GM12878 (cell line): ENCODE measurements around the gene HHIPL1. TPM values are rescaled to one million over a fixed set of nuclear protein-coding genes. Genes with fewer than 3 reads are reported as not detected.

Source experiments
- ATAC-seq: fragments of 200-7000 bp; cut with Tn5 transposase; 3 replicates; pipeline ENCODE4 v1.9.1; 2020; ENCODE audit warnings: mild to moderate bottlenecking, moderate library complexity
- BruUV-seq: library from RNA; stranded (reverse); fragments of 400-500 nt; replicated peaks from 2 replicates; lab custom pipeline; 2021; lab: Mats Ljungman, UMichigan
- CTCF ChIA-PET: fragments of 300-600 bp; sonication (Branson Sonifier 250); formaldehyde crosslinking; extraction: SDS; loops from one replicate; lab custom pipeline; 2021; ENCODE audit warnings: inconsistent platforms; lab: Yijun Ruan, JAX
- POLR2A ChIA-PET: fragments of 350-600 bp; formaldehyde crosslinking; extraction: SDS; loops from one replicate; lab custom pipeline; 2021; ENCODE audit warnings: inconsistent platforms; lab: Charles Lee
- RAD21 ChIA-PET: fragments of 300-600 bp; sonication (Branson Sonifier 250); formaldehyde crosslinking; loops from one replicate; lab custom pipeline; 2023; ENCODE audit warnings: antibody characterized with exemption; ENCODE audit not compliant: unreplicated experiment; lab: Charles Lee
- SMC1A ChIA-PET: fragments of 300-600 bp; sonication (Branson Sonifier 250); formaldehyde crosslinking; loops from one replicate; lab custom pipeline; 2023; ENCODE audit not compliant: unreplicated experiment, uncharacterized antibody; lab: Charles Lee
- DNase-seq: peaks from one replicate; pipeline ENCODE4 v3.0.0-alpha.2; 2011; ENCODE audit warnings: low read depth, low spot score
- FAIRE-seq: peaks from 3 replicates; lab custom pipeline; 2011; peaks lifted over from hg19 to GRCh38; lab: Jason Lieb, UNC
- H2AFZ ChIP-seq: 2 replicates; pipeline ENCODE4 v1.6.0; 2011; ENCODE audit warnings: low read depth, low read length, control low read depth; ENCODE audit not compliant: control insufficient read depth
- H3K27ac ChIP-seq: 2 replicates; pipeline ENCODE4 v1.5.1; 2011; ENCODE audit warnings: control low read depth; ENCODE audit not compliant: control insufficient read depth, insufficient read depth
- H3K27me3 ChIP-seq, 2 experiments: replicated peaks in 1 of 2; 2 replicates each; pipeline versions ENCODE4 v1.6.0 to v1.6.1; 2011; ENCODE audit warnings: low read length in 1 of 2; ENCODE audit not compliant: control insufficient read depth in 2 of 2, insufficient read depth in 2 of 2
- H3K36me3 ChIP-seq, 2 experiments: 2 replicates each; pipeline ENCODE4 v1.5.1; 2011; ENCODE audit warnings: low read length in 1 of 2; ENCODE audit not compliant: control insufficient read depth in 2 of 2, insufficient read depth in 2 of 2
- H3K4me1 ChIP-seq: 2 replicates; pipeline ENCODE4 v1.6.1; 2011; ENCODE audit warnings: mild to moderate bottlenecking, low read length, moderate library complexity, mixed read lengths; ENCODE audit not compliant: control insufficient read depth, insufficient read depth
- H3K4me2 ChIP-seq: 2 replicates; pipeline ENCODE4 v1.6.0; 2011; ENCODE audit warnings: control low read depth; ENCODE audit not compliant: control insufficient read depth, insufficient read depth
- H3K4me3 ChIP-seq: fragments of 200-600 bp; sonication (generic); 2 replicates; pipeline ENCODE4 v1.5.1; 2016
- H3K79me2 ChIP-seq: 2 replicates; pipeline ENCODE4 v1.6.0; 2011; ENCODE audit warnings: low read length; ENCODE audit not compliant: control insufficient read depth, insufficient read depth
- H3K9ac ChIP-seq: 2 replicates; pipeline ENCODE4 v1.8.0; 2011; ENCODE audit warnings: low read length, control low read depth, mixed read lengths; ENCODE audit not compliant: control insufficient read depth, insufficient read depth
- H3K9me3 ChIP-seq: replicated peaks from 3 replicates; pipeline ENCODE4 v1.5.1; 2011; ENCODE audit warnings: mild to moderate bottlenecking, low read length; ENCODE audit not compliant: control insufficient read depth, insufficient read depth
- H4K20me1 ChIP-seq: 2 replicates; pipeline ENCODE4 v1.6.0; 2011; ENCODE audit not compliant: control insufficient read depth, insufficient read depth
- CREB1 ChIP-seq: IDR thresholded peaks from 2 replicates; pipeline ENCODE4 v1.6.1; 2012; ENCODE audit warnings: low read depth, mild to moderate bottlenecking, inconsistent platforms
- CREM ChIP-seq: IDR thresholded peaks from 2 replicates; pipeline ENCODE4 v1.6.1; 2014; ENCODE audit warnings: antibody characterized with exemption, low read depth
- DPF2 ChIP-seq: fragments of 450-650 bp; IDR thresholded peaks from 2 replicates; pipeline ENCODE4 v1.6.1; 2017; ENCODE audit warnings: mild to moderate bottlenecking
- ESRRA ChIP-seq: IDR thresholded peaks from 2 replicates; pipeline ENCODE4 v1.6.1; 2012; ENCODE audit warnings: mild to moderate bottlenecking, low read length, improper control_type of control experiment
- GATAD2B ChIP-seq: fragments of 450-650 bp; conservative IDR thresholded peaks from 2 replicates; pipeline ENCODE4 v1.6.1; 2017; ENCODE audit warnings: low read depth, mild to moderate bottlenecking, moderate library complexity
- HDAC6 ChIP-seq: fragments of 200-600 bp; sonication (generic); IDR thresholded peaks from one replicate; pipeline ENCODE4 v1.8.0; 2017; ENCODE audit warnings: antibody characterized with exemption; ENCODE audit not compliant: unreplicated experiment
- IKZF1 ChIP-seq: fragments of 450-650 bp; conservative IDR thresholded peaks from 2 replicates; pipeline ENCODE4 v1.6.1; 2017; ENCODE audit warnings: antibody characterized with exemption, mild to moderate bottlenecking
- NFXL1 ChIP-seq: fragments of 450-650 bp; IDR thresholded peaks from 2 replicates; pipeline ENCODE4 v1.6.1; 2017; ENCODE audit warnings: antibody characterized with exemption, mild to moderate bottlenecking, borderline replicate concordance
- NR2F1 ChIP-seq: fragments of 450-650 bp; conservative IDR thresholded peaks from 2 replicates; pipeline ENCODE4 v1.6.1; 2017; ENCODE audit warnings: mild to moderate bottlenecking
- SMAD1 ChIP-seq: fragments of 450-650 bp; IDR thresholded peaks from 2 replicates; pipeline ENCODE4 v1.6.1; 2018; ENCODE audit warnings: mild to moderate bottlenecking, low read depth; ENCODE audit not compliant: partially characterized antibody
- SMARCA5 ChIP-seq: fragments of 450-650 bp; IDR thresholded peaks from 2 replicates; pipeline ENCODE4 v1.6.1; 2017; ENCODE audit warnings: mild to moderate bottlenecking
- SREBF2 ChIP-seq: IDR thresholded peaks from 2 replicates; pipeline ENCODE4 v1.6.1; 2012; ENCODE audit warnings: mild to moderate bottlenecking, low read length
- TCF7 ChIP-seq: IDR thresholded peaks from 2 replicates; pipeline ENCODE4 v1.6.1; 2014; ENCODE audit warnings: antibody characterized with exemption, borderline replicate concordance
- YBX1 ChIP-seq: fragments of 450-650 bp; IDR thresholded peaks from 2 replicates; pipeline ENCODE4 v1.6.1; 2016; ENCODE audit warnings: antibody characterized with exemption
- ZNF24 ChIP-seq: fragments of 450-650 bp; IDR thresholded peaks from 2 replicates; pipeline ENCODE4 v1.6.1; 2017; ENCODE audit warnings: antibody characterized with exemption, mild to moderate bottlenecking
- ZZZ3 ChIP-seq: IDR thresholded peaks from 2 replicates; pipeline ENCODE4 v1.6.1; 2011; ENCODE audit warnings: low read depth; ENCODE audit not compliant: control insufficient read depth, insufficient read length
- WGBS: methylation state at CpG from one replicate; pipeline ENCODE4 v1.1.6; 2016; ENCODE audit warnings: low lambda C conversion rate; ENCODE audit not compliant: insufficient replicate concordance, insufficient coverage; ENCODE audit errors: missing lambda C conversion rate; 5-methylcytosine and 5-hydroxymethylcytosine counted together
- in situ Hi-C: fragments of 300-500 bp; cut with MboI; formaldehyde crosslinking; loops from 9 replicates; pipeline ENCODE4 v1.14.3; 2018; ENCODE audit warnings: mixed read lengths
- intact Hi-C: fragments of 100-400 bp; cut with micrococcal nuclease; formaldehyde crosslinking; loops from one replicate; pipeline ENCODE4 v1.14.2; 2022; ENCODE audit not compliant: unreplicated experiment
- polyA plus RNA-seq, 11 experiments: library from polyadenylated mRNA; depleted of rRNA in 4 of 11; unstranded in 6 of 11; stranded (reverse) in 5 of 11; fragments of >200 nt; fragmentation: Nextera tagmentation in 4 of 11; fragmentation: Illumina TruSeq in 1 of 11; extraction: Ambion mirVana in 4 of 11; extraction: Trizol in 1 of 11; gene quantifications; 1 replicate in 1 of 11; 2 replicates in 10 of 11; pipeline versions ENCODE4 v1.2.1 to v1.2.3, GENCODE V29; 2011 to 2016; ENCODE audit warnings: inconsistent platforms in 2 of 11, missing spikeins in 2 of 11, low read depth in 1 of 11
- total RNA-seq, 4 experiments: library from RNA; depleted of rRNA in 3 of 4; stranded (reverse); fragments of >200 nt in 3 of 4; fragmentation: Illumina TruSeq in 1 of 4; extraction: Trizol in 1 of 4; gene quantifications; 2 replicates each; pipeline versions ENCODE4 v1.2.1 to v1.2.3, GENCODE V29; 2013 to 2021
- TF ChIP-seq, protein P1 (sequence below): fragments of 450-650 bp; formaldehyde crosslinking; IDR thresholded peaks from 2 replicates; pipeline ENCODE4 v1.4.0; 2022; ENCODE audit warnings: mild to moderate bottlenecking, moderate library complexity
- TF ChIP-seq, protein P2 (sequence below): IDR thresholded peaks from 2 replicates; pipeline ENCODE4 v1.6.1; 2012; ENCODE audit warnings: low read depth, low read length, improper control_type of control experiment

The HHIPL1 gene
- total and polyA plus RNA-seq, 10 of the 15 experiments (the other 5 are each of a cell fraction or from before 2014, with no cell fraction given) = 0.09 TPM; not detected in 9

DNA sequence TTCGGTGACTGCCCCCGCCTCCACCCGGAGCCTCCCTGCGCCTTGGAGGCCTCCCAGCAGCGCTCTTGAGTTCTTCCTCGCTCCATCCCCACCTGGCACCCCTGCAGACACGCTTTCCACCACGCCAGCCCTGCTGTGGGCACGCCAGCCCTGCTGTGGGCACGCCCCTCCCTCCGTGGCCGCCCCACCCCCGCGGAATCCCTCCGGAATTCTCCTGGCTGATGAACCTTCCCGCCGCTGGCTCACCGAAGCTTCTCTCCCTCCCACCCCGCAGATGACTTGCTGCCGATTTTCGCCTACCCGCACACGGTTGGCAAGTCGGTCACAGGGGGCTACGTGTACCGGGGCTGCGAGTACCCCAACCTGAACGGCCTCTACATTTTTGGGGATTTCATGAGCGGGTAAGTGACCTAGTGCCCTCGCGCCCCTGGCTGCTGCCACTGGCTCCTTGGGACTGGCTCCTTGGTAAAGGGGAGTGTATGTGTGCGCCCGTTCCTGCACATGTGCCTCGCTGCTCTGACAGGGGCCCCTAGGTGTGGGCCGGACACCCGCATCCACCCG is 15.2 kb downstream of the HHIPL1 start:
- in situ Hi-C loops (no loop called here), intact Hi-C loops (no loop called here)
- POLR2A ChIA-PET = no interaction called here
- H3K79me2 ChIP-seq = no peaks in the 10 kb centered on the region
- peaks cover 10% of the 10 kb centered on the region for H3K4me1 ChIP-seq
- ATAC-seq (no peak), FAIRE-seq (no peak), DNase-seq (no peak)
- no peak overlapping the region for H3K9ac ChIP-seq
- peaks cover 1 to 3% of the 10 kb centered on the region in 2 experiments; a peak in 3 of 4 replicates for H3K27me3 ChIP-seq
- SMC1A ChIA-PET = no interaction called here
- H3K9me3 ChIP-seq = no peaks in the 10 kb centered on the region
- CTCF ChIA-PET = no interaction called here
- no TSS peak for BruUV-seq
- H3K36me3 ChIP-seq = no peaks in the 10 kb centered on the region
- RAD21 ChIA-PET = no interaction called here
- TF ChIP-seq TCF7 = no peak
- TF ChIP-seq NFXL1 = no peak
- no peak for TF ChIP-seq SREBF2
- no peak for TF ChIP-seq IKZF1
- no peak for TF ChIP-seq CREB1
- no peak for TF ChIP-seq SMARCA5
- TF ChIP-seq HDAC6 = no peak
- TF ChIP-seq ZNF24 = no peak
- no peak for TF ChIP-seq CREM
- TF ChIP-seq, all 136 proteins: peak for 0
- 52% methylated on average over 35 of the region's 37 CpGs for WGBS
- Histone ChIP-seq H4K20me1 (no peaks in the 10 kb centered on the region), H2AFZ (no peak overlapping the region), H3K4me3 (no peak overlapping the region), H3K4me2 (no peak overlapping the region), H3K27ac (no peak overlapping the region)

DNA sequence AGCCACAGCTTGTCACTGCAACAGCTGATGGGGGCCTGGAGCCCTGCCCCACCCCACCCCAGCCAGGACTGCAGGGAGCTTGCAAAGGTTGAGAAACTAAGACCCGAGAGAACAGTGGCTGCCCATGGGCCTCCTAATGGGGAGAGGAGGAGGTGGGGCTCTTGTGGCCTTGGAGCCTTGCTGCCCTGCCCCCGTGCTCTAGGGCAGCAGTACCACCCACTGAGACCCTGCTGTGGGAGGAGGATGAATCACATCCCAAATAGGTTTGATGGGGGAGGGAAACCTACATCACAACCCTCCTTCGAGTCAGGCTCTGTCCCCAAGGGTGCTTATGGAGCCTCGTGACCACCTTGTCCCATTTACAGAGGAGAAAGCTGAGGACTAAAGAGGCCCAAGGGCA is 15.9 kb downstream of the HHIPL1 start:
- ChIA-PET CTCF (no interaction called here), POLR2A (no interaction called here), RAD21 (no interaction called here), SMC1A (no interaction called here)
- FAIRE-seq (no peak), ATAC-seq (no peak), DNase-seq (no peak)
- no TSS peak for BruUV-seq
- no peak overlapping the region for H3K4me2 ChIP-seq
- H3K36me3 ChIP-seq = no peaks in the 10 kb centered on the region
- intact Hi-C loops = no loop called here
- no peak overlapping the region for H3K4me3 ChIP-seq
- in situ Hi-C loops = no loop called here
- H2AFZ ChIP-seq = no peak overlapping the region
- H3K4me1 ChIP-seq = peaks cover 14% of the 10 kb centered on the region
- H3K27ac ChIP-seq = no peak overlapping the region
- no peaks in the 10 kb centered on the region for H3K79me2 ChIP-seq
- no peaks in the 10 kb centered on the region for H3K9me3 ChIP-seq
- H3K27me3 ChIP-seq = peaks cover 1 to 3% of the 10 kb centered on the region in 2 experiments; a peak in 3 of 4 replicates
- 30% methylated on average over 4 of the region's 4 CpGs for WGBS
- no peak overlapping the region for H3K9ac ChIP-seq
- no peaks in the 10 kb centered on the region for H4K20me1 ChIP-seq
- TF ChIP-seq, protein P1, sequence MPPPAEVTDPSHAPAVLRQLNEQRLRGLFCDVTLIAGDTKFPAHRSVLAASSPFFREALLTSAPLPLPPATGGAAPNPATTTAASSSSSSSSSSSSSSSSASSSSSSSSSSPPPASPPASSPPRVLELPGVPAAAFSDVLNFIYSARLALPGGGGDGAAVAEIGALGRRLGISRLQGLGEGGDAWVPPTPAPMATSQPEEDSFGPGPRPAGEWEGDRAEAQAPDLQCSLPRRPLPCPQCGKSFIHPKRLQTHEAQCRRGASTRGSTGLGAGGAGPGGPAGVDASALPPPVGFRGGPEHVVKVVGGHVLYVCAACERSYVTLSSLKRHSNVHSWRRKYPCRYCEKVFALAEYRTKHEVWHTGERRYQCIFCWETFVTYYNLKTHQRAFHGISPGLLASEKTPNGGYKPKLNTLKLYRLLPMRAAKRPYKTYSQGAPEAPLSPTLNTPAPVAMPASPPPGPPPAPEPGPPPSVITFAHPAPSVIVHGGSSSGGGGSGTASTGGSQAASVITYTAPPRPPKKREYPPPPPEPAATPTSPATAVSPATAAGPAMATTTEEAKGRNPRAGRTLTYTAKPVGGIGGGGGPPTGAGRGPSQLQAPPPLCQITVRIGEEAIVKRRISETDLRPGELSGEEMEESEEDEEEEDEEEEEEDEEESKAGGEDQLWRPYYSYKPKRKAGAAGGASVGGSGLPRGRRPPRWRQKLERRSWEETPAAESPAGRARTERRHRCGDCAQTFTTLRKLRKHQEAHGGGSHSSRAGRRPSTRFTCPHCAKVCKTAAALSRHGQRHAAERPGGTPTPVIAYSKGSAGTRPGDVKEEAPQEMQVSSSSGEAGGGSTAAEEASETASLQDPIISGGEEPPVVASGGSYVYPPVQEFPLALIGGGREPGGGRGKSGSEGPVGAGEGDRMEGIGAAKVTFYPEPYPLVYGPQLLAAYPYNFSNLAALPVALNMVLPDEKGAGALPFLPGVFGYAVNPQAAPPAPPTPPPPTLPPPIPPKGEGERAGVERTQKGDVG (CRISPR knock-in tag) = no peak
- no peak for TF ChIP-seq DPF2
- no peak for TF ChIP-seq GATAD2B
- TF ChIP-seq YBX1 = no peak
- TF ChIP-seq IKZF1 = no peak
- TF ChIP-seq ZZZ3 = no peak
- TF ChIP-seq SMAD1 = no peak
- TF ChIP-seq CREB1 = no peak
- no peak for TF ChIP-seq NR2F1
- no peak for TF ChIP-seq ESRRA
- TF ChIP-seq, protein P2, sequence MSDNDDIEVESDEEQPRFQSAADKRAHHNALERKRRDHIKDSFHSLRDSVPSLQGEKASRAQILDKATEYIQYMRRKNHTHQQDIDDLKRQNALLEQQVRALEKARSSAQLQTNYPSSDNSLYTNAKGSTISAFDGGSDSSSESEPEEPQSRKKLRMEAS = no peak
